GM18508 (cell line): ENCODE measurements around the gene TAF3.
"Not testable (repeated sequence)": the region's sequence is repeated elsewhere in the genome, so short reads cannot be mapped to it uniquely, and the experiment has no call there.

ENCODE experiments used
- ATAC-seq: cut with Tn5 transposase; IDR thresholded peaks from one replicate; pipeline ENCODE4 v1.9.1; 2021; ENCODE audit warnings: moderate number of reproducible peaks; ENCODE audit not compliant: insufficient read depth, unreplicated experiment

TAF3 gene

DNA sequence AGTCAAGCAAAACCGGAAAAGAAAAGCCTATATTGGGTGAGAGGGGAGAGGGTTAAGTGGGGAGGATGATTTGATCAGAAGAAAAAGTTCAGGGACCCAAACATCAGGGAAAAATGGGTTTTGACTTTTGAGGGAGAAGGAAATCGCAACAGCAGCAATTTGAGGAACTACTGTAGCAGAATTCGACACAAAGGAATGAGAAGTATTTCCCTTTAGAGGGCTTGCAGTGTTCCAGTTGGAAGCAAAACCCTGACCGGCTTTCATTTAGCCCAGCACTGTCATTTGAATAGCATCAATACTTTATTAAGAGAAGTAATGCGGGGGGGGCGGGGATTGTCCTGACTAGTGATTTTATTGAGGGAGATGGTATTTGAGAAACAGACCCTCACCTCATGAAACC, 199.0 kb downstream of the TAF3 start:
- ATAC-seq: no peak

- no peak for ATAC-seq
These were observed 205.0 kb downstream of the TAF3 start for GRCh38 chr10:8023321-8023720.

DNA sequence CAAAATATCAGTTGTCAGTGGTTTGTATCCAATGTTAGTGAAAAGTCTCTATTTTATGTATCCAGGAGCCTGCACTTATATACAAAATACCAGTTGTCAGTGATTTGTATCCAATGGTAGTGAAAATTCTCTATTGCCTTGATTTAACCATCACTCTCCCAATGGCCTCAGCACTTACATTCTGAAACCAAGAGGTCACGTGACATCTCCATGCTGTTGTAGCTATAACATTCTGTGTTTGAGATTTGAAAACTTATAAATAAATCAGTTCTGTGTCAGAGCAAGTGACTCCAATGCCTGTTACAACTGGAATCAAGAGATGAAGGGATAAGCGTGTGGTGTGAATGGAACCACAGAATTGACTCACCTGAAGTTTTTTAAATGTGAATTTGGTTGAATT, 205.5 kb downstream of the TAF3 start:
- ATAC-seq: no peak

GRCh38 chr10:8026349-8027259, 208.3 kb downstream of the TAF3 start:
- no peak for ATAC-seq

DNA sequence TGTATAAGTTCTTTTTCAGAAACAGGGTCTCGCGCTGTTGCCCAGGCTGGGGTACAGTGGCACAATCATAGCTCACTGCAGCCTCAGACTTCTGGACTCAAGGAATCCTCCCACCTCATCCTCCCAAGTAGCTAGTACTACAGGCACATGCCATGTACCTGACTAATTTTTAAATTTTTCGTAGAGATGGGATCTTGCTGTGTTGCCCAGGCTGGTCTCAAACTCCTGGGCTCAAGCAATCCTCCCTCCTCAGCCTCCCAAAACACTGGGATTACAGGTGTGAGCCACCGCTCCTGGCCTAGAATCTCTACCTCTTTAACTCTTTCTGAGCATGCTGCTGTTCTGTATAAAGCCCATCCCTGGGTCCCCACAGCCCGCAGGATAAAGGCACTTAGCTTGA, 212.9 kb downstream of the TAF3 start:
- not testable (repeated sequence) for ATAC-seq

DNA sequence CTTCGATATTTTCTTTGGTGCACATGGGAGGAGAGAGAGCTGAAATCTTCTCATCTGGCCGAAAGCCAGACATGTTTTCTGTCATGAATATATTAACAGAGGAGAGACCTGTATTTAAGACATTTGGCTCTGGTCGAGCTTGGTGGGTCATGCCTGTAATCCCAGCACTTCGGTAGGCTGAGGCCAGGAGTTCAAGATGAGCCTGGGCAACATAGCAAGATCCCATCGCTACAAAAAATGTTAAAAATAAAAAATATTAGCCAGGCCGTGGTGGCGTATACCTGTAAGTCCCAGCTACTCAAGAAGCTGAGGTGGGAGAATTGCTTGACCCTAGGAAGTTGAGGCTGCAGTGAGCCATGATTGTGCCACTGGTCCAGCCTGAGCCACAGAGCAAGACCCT, 214.3 kb downstream of the TAF3 start:
- ATAC-seq: no peak

- ATAC-seq: no peak
These were observed 215.6 kb downstream of the TAF3 start for GRCh38 chr10:8033812-8034465.

DNA sequence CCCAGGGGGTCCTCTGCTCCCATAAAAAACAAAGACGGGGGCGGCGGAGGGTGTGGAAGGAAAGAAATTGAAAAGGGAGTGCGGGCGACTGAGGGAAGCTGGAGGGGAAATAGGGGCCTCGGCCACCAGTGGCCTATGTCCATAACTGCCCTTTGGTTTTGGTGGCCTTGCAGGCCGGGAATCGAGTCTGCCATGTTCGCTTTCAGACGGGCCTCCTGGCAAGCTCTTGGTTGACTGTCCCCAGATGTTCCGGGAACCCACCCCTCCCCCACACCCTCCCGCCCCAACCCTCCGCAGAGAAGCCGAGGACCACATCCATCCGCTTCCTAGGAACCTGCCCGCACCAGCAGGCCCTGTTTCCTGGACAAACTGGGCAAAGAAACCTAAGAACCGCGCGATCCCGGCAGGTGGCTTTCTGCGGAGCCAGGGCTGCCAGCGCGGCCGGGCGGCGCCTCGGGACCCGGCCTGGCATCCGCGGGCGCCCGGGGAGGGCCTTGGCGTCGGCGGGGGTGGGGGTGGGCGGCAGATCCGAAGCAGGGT, 216.2 kb downstream of the TAF3 start:
- ATAC-seq: no peak

DNA sequence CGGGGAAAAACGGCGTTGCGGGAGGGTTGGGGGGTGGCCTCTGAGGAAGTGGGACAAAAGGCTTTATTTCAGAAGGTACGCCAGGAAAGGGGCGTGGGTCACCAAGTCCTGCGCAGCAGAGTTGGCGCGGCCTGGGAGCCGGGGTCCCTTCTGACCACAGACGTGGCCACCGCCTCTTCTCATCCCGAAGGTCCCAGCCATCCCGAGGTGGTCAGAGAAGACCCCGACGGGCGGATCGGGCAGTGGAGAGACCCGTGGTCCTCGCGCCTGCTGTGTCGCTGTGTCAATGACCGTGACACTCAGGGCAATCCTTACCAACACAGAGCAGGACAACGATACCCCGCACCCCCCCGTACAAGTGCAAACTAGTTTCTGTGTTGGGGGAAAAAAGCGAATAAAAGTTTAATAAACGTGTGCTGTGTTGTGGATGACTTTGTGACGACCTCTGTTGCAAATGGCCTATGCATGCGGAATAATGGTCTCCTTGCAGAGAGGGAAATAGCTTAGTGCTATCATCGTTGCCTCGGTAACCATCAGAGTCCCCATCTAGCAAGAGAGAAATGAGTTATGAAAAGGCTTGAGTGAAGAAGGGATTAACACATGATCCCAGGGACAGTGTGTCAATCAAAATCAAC, 216.8 kb downstream of the TAF3 start:
- no peak for ATAC-seq

DNA sequence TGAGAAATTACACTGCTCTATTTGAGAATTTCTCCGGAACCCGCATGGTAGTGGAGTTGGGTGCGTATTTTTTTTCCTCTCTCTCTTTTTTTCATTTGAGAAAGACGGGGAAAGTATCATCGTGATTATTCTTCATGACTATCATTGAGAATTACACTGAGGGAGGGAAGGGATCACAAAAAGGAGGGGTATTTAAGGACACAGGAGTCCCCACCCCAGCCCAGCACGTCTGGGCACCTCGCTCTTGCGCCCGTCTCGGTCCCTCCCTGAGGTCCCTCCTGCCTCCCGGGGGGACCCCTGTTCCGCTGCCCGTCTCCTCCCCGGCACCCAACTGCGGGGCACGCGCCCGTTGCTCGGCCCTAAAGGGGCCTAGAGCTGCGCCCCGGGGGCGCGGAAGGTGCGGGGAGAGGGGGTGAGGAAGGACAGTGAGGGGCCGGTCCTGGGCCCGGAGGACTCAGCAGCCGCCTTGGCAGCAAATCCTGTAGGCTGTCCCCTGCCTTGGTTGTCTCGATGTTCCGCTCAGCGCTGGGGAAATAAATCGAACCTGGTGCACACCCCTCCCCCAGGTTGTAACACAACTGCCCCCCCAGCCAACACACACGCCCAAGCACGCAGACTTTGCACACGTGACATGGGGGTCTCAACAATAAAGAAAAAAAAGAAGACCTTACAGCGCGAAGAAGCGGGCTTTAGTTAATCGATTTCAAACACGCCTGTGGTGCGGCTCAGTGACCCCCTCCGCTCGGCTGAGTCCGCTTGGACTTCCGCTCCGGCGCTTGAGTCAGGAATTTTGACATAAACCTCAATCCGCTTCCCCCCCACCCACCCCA, 217.6 kb downstream of the TAF3 start:
- ATAC-seq: no peak

DNA sequence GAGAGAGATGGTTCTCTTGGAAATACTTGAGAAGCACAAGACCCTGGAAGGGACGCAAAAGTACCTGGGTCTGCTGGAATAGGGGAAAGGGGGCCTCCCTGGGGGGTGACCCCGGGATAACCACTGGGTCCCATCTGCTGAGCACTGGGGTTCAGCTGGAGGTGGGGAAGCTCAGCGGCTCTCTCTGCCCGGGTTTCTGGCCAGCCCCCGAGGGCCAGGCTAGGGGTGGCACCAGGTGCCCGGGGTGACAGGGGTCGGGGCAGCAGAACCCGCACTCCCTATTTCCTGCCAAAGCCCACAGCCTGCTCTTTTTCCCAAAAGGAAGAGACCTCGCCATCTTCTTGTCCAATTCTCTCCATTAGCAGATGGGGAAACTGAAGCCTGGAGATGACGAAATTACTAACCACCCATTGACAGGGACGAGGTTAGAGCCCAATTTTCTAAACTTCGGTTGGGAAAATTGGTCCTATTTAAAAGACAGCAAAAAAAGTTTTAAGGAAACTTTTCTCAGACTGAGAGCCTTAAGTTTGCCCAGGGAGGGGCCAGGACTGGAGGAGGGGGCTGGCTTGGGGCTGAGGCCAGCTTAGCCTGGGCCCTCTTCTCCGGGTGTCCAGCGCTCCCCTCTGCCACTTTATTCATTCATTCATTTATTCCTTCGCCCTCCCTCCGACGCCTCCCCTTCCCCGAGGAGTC, 218.3 kb downstream of the TAF3 start:
- ATAC-seq: no peak

- no peak for ATAC-seq
These were observed 219.0 kb downstream of the TAF3 start for GRCh38 chr10:8037199-8037801.

DNA sequence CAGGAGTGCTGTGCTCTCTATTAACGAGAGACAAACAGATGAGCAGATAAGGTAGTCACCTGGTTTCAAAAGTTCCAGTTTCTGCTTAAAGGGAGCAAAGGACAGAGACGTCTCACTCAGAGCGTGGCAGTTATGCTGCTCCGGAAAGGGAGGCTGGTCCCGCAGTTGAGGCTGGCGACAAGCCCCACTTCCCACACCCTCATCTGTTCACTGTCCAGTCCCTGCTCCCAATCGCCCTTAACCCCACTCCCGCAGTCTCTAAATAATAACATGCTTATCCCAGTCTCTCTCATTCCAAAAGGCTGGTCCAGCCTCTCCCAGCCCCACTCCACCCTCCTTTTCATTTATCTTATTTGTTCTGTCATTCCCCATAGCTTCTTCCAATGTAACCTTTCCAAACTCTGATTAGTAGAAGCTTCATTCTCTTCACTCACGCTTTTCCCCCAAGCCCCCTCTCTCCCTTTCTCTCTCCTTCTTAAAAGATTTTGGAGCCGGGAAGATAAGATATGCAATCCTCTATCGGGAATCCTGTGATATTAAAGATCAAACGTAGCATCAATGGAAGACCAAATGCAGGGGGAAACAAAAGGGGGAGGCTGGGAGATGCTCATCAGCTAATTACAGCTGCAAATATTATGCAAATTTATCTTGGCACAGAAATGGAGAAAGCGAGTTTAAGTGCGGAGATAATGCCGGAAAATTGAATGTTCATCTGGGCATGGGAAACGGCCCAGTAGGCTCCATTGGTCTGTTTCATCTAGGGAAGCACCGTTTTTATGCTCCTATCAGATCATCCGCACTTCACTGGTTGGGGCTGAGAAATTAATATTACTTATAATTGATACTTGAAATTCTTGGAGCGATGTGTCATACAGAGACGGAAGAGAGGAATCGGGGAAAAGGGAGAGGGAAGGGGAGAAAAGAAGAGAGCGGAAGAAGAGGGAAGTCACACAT, 219.9 kb downstream of the TAF3 start:
- no peak for ATAC-seq

GRCh38 chr10:8039321-8039881, 221.1 kb downstream of the TAF3 start:
- ATAC-seq: no peak

- no peak for ATAC-seq
These were observed 222.3 kb downstream of the TAF3 start for GRCh38 chr10:8040651-8041050.

DNA sequence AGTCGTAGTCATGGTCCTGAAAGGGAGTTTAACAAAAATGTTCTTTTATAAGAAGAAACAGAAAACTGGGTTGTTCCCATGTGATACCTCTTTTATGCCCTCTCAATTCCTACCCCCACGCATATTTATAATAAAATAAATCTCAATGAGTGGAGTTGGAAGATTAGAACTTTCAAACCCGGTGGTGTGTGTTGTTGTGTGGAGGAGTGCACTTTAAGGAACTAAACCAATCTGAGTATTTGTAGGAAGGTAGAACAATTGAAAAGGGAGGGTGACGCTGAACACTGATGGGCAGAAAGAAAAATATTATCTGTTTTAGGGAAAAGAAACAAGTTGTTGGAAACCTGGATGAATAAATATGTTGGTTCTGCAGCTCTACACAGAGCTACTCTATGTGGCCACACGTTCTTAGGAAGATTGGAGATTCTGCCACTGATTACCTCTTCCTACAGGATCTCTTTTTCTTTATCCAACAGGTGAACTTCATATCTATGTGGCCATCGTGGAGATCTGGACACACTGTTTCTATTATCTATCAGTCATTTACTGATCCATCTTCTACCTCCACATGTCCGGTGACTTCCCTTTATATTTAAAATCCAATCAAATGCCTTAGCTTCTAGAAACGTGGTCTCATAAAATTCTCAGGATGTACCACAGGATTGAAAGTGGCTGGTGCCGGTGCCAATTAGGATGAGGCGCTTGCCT, 223.1 kb downstream of the TAF3 start:
- ATAC-seq: no peak
